Loucy (cell line): ENCODE measurements around the gene TRERF1.

ENCODE experiments used
- H2AFZ ChIP-seq: fragments of 200-600 bp; sonication (generic); 2 replicates; pipeline ENCODE4 v1.6.0; 2016; ENCODE audit warnings: antibody characterized with exemption, mild to moderate bottlenecking, low read length, moderate library complexity
- H3F3A ChIP-seq: fragments of 200-600 bp; 2 replicates; pipeline ENCODE4 v1.6.0; 2016; ENCODE audit warnings: antibody characterized with exemption, low read depth, mild to moderate bottlenecking
- H3K27me3 ChIP-seq: fragments of 200-600 bp; sonication (generic); 2 replicates; pipeline ENCODE4 v1.6.1; 2014; ENCODE audit warnings: low read length, mild to moderate bottlenecking; ENCODE audit not compliant: insufficient read depth, poor library complexity, severe bottlenecking
- H3K36me3 ChIP-seq: fragments of 200-600 bp; sonication (generic); 2 replicates; pipeline ENCODE4 v1.6.1; 2016; ENCODE audit warnings: low read length; ENCODE audit not compliant: insufficient read depth
- H3K4me1 ChIP-seq: fragments of 200-600 bp; sonication (generic); 2 replicates; pipeline ENCODE4 v1.5.1; 2014; ENCODE audit warnings: low read length, mild to moderate bottlenecking; ENCODE audit not compliant: insufficient read depth, poor library complexity, severe bottlenecking
- H3K4me2 ChIP-seq: fragments of 200-600 bp; sonication (generic); 2 replicates; pipeline ENCODE4 v1.6.0; 2014; ENCODE audit warnings: antibody characterized with exemption, low read length, low read depth, mild to moderate bottlenecking; ENCODE audit not compliant: poor library complexity, severe bottlenecking
- H3K4me3 ChIP-seq: fragments of 200-600 bp; sonication (generic); 2 replicates; pipeline ENCODE4 v1.5.1; 2014; ENCODE audit warnings: low read length, mild to moderate bottlenecking, mixed read lengths; ENCODE audit not compliant: poor library complexity, severe bottlenecking
- H3K79me2 ChIP-seq: fragments of 200-600 bp; sonication (generic); 2 replicates; pipeline ENCODE4 v1.6.1; 2014; ENCODE audit warnings: low read length; ENCODE audit not compliant: insufficient read depth
- H3K9ac ChIP-seq: fragments of 200-600 bp; sonication (generic); 2 replicates; pipeline ENCODE4 v1.6.0; 2014; ENCODE audit warnings: mild to moderate bottlenecking, low read depth, low read length, moderate library complexity; ENCODE audit not compliant: poor library complexity, severe bottlenecking
- H3K9me2 ChIP-seq: fragments of 200-600 bp; sonication (generic); replicated peaks from 2 replicates; pipeline ENCODE4 v1.6.1; 2016; ENCODE audit warnings: low read depth, low read length, mixed read lengths
- H3K9me3 ChIP-seq: fragments of 200-600 bp; sonication (generic); 2 replicates; pipeline ENCODE4 v1.6.1; 2014; ENCODE audit warnings: mild to moderate bottlenecking, antibody characterized with exemption, low read length, low read depth; ENCODE audit not compliant: insufficient read depth
- H4K20me1 ChIP-seq: fragments of 200-600 bp; sonication (generic); 2 replicates; pipeline ENCODE4 v1.6.0; 2014; ENCODE audit warnings: antibody characterized with exemption, low read length, mild to moderate bottlenecking; ENCODE audit not compliant: insufficient read depth, poor library complexity, severe bottlenecking
- EZH2phosphoT487 ChIP-seq: fragments of 200-600 bp; IDR thresholded peaks from 2 replicates; pipeline ENCODE4 v1.6.1; 2018; ENCODE audit warnings: antibody characterized with exemption, mild to moderate bottlenecking, moderate library complexity, borderline replicate concordance
- TF ChIP-seq, protein P1 (sequence below): fragments of 200-600 bp; sonication (generic); conservative IDR thresholded peaks from 2 replicates; pipeline ENCODE4 v1.5.1; 2014; ENCODE audit warnings: mild to moderate bottlenecking, antibody characterized with exemption, low read length

The TRERF1 gene

GRCh38 chr6:42460883-42461282, 9.2 kb upstream of the TRERF1 start:
- Histone ChIP-seq H4K20me1 (no peaks in the 10 kb centered on the region), H2AFZ (no peak overlapping the region), H3K4me2 (no peak overlapping the region), H3K27me3 (no peaks in the 10 kb centered on the region), H3K9ac (no peak overlapping the region), H3K79me2 (no peaks in the 10 kb centered on the region), H3K4me3 (no peak overlapping the region), H3K9me3 (no peaks in the 10 kb centered on the region), H3F3A (no peaks in the 10 kb centered on the region), H3K36me3 (no peaks in the 10 kb centered on the region), H3K9me2 (no peaks in the 10 kb centered on the region), H3K4me1 (no peaks in the 10 kb centered on the region)
- no peak for TF ChIP-seq EZH2phosphoT487
- TF ChIP-seq, protein P1, sequence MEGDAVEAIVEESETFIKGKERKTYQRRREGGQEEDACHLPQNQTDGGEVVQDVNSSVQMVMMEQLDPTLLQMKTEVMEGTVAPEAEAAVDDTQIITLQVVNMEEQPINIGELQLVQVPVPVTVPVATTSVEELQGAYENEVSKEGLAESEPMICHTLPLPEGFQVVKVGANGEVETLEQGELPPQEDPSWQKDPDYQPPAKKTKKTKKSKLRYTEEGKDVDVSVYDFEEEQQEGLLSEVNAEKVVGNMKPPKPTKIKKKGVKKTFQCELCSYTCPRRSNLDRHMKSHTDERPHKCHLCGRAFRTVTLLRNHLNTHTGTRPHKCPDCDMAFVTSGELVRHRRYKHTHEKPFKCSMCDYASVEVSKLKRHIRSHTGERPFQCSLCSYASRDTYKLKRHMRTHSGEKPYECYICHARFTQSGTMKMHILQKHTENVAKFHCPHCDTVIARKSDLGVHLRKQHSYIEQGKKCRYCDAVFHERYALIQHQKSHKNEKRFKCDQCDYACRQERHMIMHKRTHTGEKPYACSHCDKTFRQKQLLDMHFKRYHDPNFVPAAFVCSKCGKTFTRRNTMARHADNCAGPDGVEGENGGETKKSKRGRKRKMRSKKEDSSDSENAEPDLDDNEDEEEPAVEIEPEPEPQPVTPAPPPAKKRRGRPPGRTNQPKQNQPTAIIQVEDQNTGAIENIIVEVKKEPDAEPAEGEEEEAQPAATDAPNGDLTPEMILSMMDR, result no peak

- no peak overlapping the region for H3K4me2 ChIP-seq
- no peaks in the 10 kb centered on the region for H4K20me1 ChIP-seq
- H3K4me1 ChIP-seq, result no peaks in the 10 kb centered on the region
- no peaks in the 10 kb centered on the region for H3K79me2 ChIP-seq
- TF ChIP-seq EZH2phosphoT487, result no peak
- TF ChIP-seq, protein P1, result no peak
- no peaks in the 10 kb centered on the region for H3K9me2 ChIP-seq
- H2AFZ ChIP-seq, result no peak overlapping the region
- no peak overlapping the region for H3K4me3 ChIP-seq
- H3K36me3 ChIP-seq, result no peaks in the 10 kb centered on the region
- no peaks in the 10 kb centered on the region for H3K9me3 ChIP-seq
- no peak overlapping the region for H3K9ac ChIP-seq
- no peaks in the 10 kb centered on the region for H3F3A ChIP-seq
- H3K27me3 ChIP-seq, result no peaks in the 10 kb centered on the region
These were observed 8.2 kb upstream of the TRERF1 start for GRCh38 chr6:42459888-42460287.

DNA sequence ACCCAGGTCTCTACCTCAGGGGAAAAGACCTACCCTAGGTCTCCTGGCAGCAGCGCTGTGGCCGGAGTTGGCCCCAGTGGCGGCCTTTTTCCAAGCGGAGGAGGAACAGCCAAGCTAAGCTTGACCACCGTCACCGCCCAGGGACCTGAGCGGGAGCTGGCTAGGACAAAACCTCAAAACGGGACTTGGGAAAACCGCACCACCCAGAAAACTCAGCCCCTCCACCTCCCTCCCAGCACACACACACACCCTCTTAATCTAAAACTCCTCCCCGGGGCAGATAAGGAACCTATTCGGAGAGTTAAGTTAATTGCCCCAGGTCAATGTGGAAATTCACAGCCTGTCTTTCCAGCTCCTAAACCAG, 2.7 kb upstream of the TRERF1 start:
- Histone ChIP-seq H2AFZ (no peak overlapping the region), H3K4me2 (no peak overlapping the region), H4K20me1 (peaks cover 9% of the 10 kb centered on the region), H3K4me3 (no peak overlapping the region), H3K27me3 (no peaks in the 10 kb centered on the region), H3K9me2 (no peaks in the 10 kb centered on the region), H3K4me1 (peaks cover 17% of the 10 kb centered on the region), H3K36me3 (no peaks in the 10 kb centered on the region), H3F3A (no peaks in the 10 kb centered on the region), H3K9me3 (no peaks in the 10 kb centered on the region), H3K79me2 (peaks cover 21% of the 10 kb centered on the region), H3K9ac (no peak overlapping the region)
- TF ChIP-seq, protein P1, result no peak
